Activated T-cell treated with anti-CD3 and anti-CD28 coated beads, Interleukin-2, amount 50 U/mL, for 72 hours (primary cell): ENCODE results near the gene TMEM229B. TPM values are rescaled to one million over a fixed set of nuclear protein-coding genes. Genes with fewer than 3 reads are reported as not detected.
A peak's percentile ranks its signal among the peaks of the same experiment; 100 is the strongest.

Experiments
- ATAC-seq, 2 donors: fragments of 150-1000 bp; cut with Tn5 transposase; replicated peaks in 1 of 2; 2 replicates each; pipeline ENCODE4 v1.10.0; 2021; ENCODE audit warnings: moderate library complexity in 2 of 2, mild to moderate bottlenecking in 1 of 2
- DNase-seq, 2 donors: peaks; one replicate each; pipeline ENCODE4 v3.0.0; 2021 to 2022; ENCODE audit warnings: mixed read lengths in 1 of 2
- H3K27ac Mint-ChIP-seq: one replicate; pipeline ENCODE4 v1.8.0; 2022; ENCODE audit warnings: mild to moderate bottlenecking, moderate library complexity, mixed read lengths
- H3K27me3 Mint-ChIP-seq: one replicate; pipeline ENCODE4 v1.8.0; 2022; ENCODE audit warnings: low read depth, mixed read lengths
- H3K36me3 Mint-ChIP-seq, 2 donors: one replicate each; pipeline ENCODE4 v1.8.0; 2022; ENCODE audit warnings: mixed read lengths in 2 of 2, mild to moderate bottlenecking in 1 of 2; ENCODE audit not compliant: insufficient read depth in 2 of 2
- H3K4me1 Mint-ChIP-seq: one replicate; pipeline ENCODE4 v1.8.0; 2022; ENCODE audit warnings: low read depth, mixed read lengths
- H3K4me3 Mint-ChIP-seq, 2 donors: one replicate each; pipeline ENCODE4 v1.8.0; 2022; ENCODE audit warnings: mild to moderate bottlenecking in 2 of 2, mixed read lengths in 2 of 2, moderate library complexity in 2 of 2
- H3K9me3 Mint-ChIP-seq, 2 donors: one replicate each; pipeline ENCODE4 v1.8.0; 2022; ENCODE audit warnings: mixed read lengths in 2 of 2
- total RNA-seq, 2 donors: library from RNA; stranded (reverse); gene quantifications; one replicate each; pipeline ENCODE4 v1.2.3, GENCODE V29; 2022

Gene TMEM229B
- total RNA-seq, 2 donors from 2014 or later: 0.32 to 0.79 TPM

- ATAC-seq (no peak), DNase-seq (no peak)
These were observed 58.9 kb downstream of the TMEM229B start for GRCh38 chr14:67429510-67430205.

GRCh38 chr14:67428501-67429031 is 60.0 kb downstream of the TMEM229B start:
- ATAC-seq (no peak), DNase-seq (no peak)
- Mint-ChIP-seq H3K27ac (no peak overlapping the region), H3K9me3 (no peaks in the 10 kb centered on the region), H3K36me3 (no peaks in the 10 kb centered on the region), H3K4me1 (no peaks in the 10 kb centered on the region), H3K4me3 (no peak overlapping the region), H3K27me3 (peaks cover 14% of the 10 kb centered on the region)

More at GRCh38 chr14:67429510-67430205, 58.9 kb downstream of the TMEM229B start:
- no peaks in the 10 kb centered on the region for H3K36me3 Mint-ChIP-seq
- H3K4me3 Mint-ChIP-seq: no peak overlapping the region
- H3K9me3 Mint-ChIP-seq: no peaks in the 10 kb centered on the region
- H3K27me3 Mint-ChIP-seq: peaks cover 11% of the 10 kb centered on the region
- H3K27ac Mint-ChIP-seq: no peak overlapping the region
- no peaks in the 10 kb centered on the region for H3K4me1 Mint-ChIP-seq

GRCh38 chr14:67426983-67427606 is 61.4 kb downstream of the TMEM229B start:
- Mint-ChIP-seq H3K27ac (no peak overlapping the region), H3K36me3 (no peaks in the 10 kb centered on the region), H3K4me3 (no peak overlapping the region), H3K4me1 (no peaks in the 10 kb centered on the region), H3K27me3 (peaks cover 14% of the 10 kb centered on the region), H3K9me3 (no peaks in the 10 kb centered on the region)
- ATAC-seq (peak; percentile 86 to 89), DNase-seq (peak; percentile 69 to 73)

GRCh38 chr14:67426161-67426560 is 62.4 kb downstream of the TMEM229B start:
- no peaks in the 10 kb centered on the region for H3K36me3 Mint-ChIP-seq
- H3K4me1 Mint-ChIP-seq: no peaks in the 10 kb centered on the region
- peaks cover 14% of the 10 kb centered on the region for H3K27me3 Mint-ChIP-seq
- H3K4me3 Mint-ChIP-seq: no peak overlapping the region
- DNase-seq (no peak), ATAC-seq (no peak)
- no peak overlapping the region for H3K27ac Mint-ChIP-seq
- no peaks in the 10 kb centered on the region for H3K9me3 Mint-ChIP-seq

GRCh38 chr14:67425608-67426007 is 62.9 kb downstream of the TMEM229B start:
- DNase-seq (no peak), ATAC-seq (no peak)
- Mint-ChIP-seq H3K4me1 (no peaks in the 10 kb centered on the region), H3K4me3 (no peak overlapping the region), H3K9me3 (no peaks in the 10 kb centered on the region), H3K36me3 (no peaks in the 10 kb centered on the region), H3K27me3 (peaks cover 14% of the 10 kb centered on the region), H3K27ac (no peak overlapping the region)

DNA sequence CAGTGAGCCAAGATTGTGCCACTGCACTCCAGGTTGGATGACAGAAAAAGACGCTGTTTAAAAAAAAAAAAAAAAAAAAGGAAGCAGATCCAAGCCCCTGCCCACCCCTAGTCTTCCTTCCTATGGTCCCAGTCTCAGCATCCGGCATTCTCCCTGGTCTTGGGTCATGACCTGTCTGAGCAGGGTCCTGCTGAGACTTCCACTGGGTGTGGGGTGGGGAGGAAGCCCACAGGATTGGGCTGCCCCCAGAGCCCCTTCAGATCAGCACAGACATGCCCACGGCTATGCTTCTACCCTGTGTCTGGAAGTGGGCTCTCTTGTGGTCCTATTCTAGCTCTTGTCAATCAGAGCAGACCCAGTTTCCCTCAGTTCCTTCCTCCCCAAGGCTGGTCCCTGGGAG is 64.0 kb downstream of the TMEM229B start:
- no peak overlapping the region for H3K27ac Mint-ChIP-seq

DNA sequence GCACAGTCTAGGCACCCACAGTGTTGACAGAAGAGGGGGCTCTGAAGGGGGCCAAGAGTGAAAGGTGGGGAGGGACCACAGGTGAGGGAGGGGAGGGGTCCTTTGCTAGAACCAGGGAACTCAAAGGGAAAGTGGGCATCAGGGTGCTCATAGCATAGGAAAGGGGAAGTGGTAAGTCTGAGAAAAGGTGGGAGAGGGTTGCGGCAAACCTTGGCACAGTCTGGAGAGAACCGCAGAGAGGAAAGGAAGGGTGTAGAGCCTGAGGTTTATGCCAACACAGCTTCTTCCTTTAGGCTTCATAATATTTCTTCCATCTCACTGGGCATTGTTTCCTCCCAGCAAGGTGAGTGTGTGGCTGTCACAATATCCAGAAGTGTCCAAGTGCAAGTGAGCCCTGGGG is 65.1 kb downstream of the TMEM229B start:
- Mint-ChIP-seq H3K36me3 (no peaks in the 10 kb centered on the region), H3K4me3 (no peak overlapping the region), H3K27me3 (peaks cover 14% of the 10 kb centered on the region), H3K27ac (no peak overlapping the region), H3K4me1 (no peaks in the 10 kb centered on the region), H3K9me3 (no peaks in the 10 kb centered on the region)
- ATAC-seq (no peak), DNase-seq (no peak)

More for the DNA sequence above, 64.0 kb downstream of the TMEM229B start:
- H3K36me3 Mint-ChIP-seq: no peaks in the 10 kb centered on the region
- DNase-seq (no peak), ATAC-seq (no peak)
- no peaks in the 10 kb centered on the region for H3K4me1 Mint-ChIP-seq
- peaks cover 14% of the 10 kb centered on the region for H3K27me3 Mint-ChIP-seq
- H3K4me3 Mint-ChIP-seq: no peak overlapping the region
- H3K9me3 Mint-ChIP-seq: no peaks in the 10 kb centered on the region

DNA sequence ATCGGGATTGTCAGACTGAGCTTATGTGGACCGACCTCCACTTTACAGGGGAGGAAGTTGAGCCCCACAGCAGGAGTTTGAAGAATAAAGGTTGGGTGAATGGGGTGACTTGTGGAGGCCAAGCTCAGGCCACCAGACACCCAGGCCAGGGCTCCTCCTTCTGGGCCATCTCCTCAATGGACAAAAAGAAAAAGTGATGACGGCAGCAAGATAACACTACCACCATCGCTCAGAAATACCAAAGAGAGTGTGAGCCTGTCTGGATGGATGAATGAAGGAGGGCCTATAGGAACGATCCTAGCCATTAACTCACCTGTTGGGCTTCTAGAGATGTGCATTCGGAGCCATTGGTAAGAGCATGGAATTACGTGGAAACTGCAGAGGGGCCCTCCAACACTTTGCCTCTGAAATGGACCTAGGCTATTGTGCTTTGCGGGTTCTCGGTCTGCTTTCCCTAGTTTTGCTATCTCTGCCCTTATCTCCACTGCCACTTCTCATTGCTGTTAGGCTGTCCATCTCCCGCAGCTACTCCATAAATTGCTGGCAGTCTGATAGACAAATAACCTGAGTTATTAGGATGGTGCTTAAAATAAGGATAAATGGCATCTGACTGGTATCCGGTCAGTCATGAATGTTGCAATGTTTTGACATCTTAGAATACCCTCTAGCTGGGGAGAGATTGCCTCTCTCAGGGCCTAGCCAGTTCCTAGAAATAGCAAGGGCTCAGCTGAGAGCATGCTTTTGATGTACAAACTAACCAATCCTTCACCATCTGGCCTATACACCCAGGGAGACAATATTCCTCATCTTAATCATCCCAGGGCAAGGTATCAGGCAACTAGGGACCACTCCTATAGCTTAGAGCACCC is 66.9 kb downstream of the TMEM229B start:
- Mint-ChIP-seq H3K9me3 (no peaks in the 10 kb centered on the region), H3K27ac (no peak overlapping the region), H3K4me3 (no peak overlapping the region), H3K36me3 (no peaks in the 10 kb centered on the region), H3K4me1 (no peaks in the 10 kb centered on the region), H3K27me3 (peaks cover 14% of the 10 kb centered on the region)
- ATAC-seq: no peak
- DNase-seq: no peak

Other genes starting within 250 kb of the TMEM229B start
- gene PALS1, start 247.3 kb downstream of the TMEM229B start, total RNA-seq: 1 to 10 TPM; 5.5 to 6.5 TPM
- gene ATP6V1D, start 128.9 kb downstream of the TMEM229B start, total RNA-seq: 10 to 100 TPM; 24.5 to 27.3 TPM
- 100 to 1,000 TPM; 132 to 172 TPM for gene EIF2S1, start 128.4 kb downstream of the TMEM229B start, total RNA-seq
- gene PLEK2, start 76.6 kb downstream of the TMEM229B start, total RNA-seq: 1 to 10 TPM in 1 of 2 donors, under 1 TPM in 1; 0.84 to 1.4 TPM
- 1 to 10 TPM; 1.0 to 1.2 TPM for gene PLEKHH1, start 44.6 kb upstream of the TMEM229B start, total RNA-seq
- 10 to 100 TPM; 19.7 to 30.4 TPM for gene PIGH, start 111.5 kb upstream of the TMEM229B start, total RNA-seq
- gene ARG2, start 131.2 kb upstream of the TMEM229B start, total RNA-seq: 10 to 100 TPM in 1 of 2 donors, 1 to 10 TPM in 1; 8.5 to 12.1 TPM
- 10 to 100 TPM; 65.7 to 71.3 TPM for gene VTI1B, start 185.9 kb upstream of the TMEM229B start, total RNA-seq
- 10 to 100 TPM; 47.4 to 49.9 TPM for gene RDH11, start 207.0 kb upstream of the TMEM229B start, total RNA-seq
- gene RDH12, start 213.2 kb upstream of the TMEM229B start, total RNA-seq: not detected